Naive B cell (primary cell): ENCODE data around the gene GADD45B. TPM values are rescaled to one million over a fixed set of nuclear protein-coding genes. Genes with fewer than 3 reads are reported as not detected.
"Not testable (repeated sequence)": the region's sequence is repeated elsewhere in the genome, so short reads cannot be mapped to it uniquely, and the experiment has no call there.

Experiments
- ATAC-seq, 2 donors: fragments of 150-1000 bp; cut with Tn5 transposase; 2 replicates each; pipeline ENCODE4 v1.10.0; 2021; ENCODE audit warnings: low read depth in 2 of 2, mild to moderate bottlenecking in 2 of 2, moderate library complexity in 2 of 2
- DNase-seq: peaks from one replicate; pipeline ENCODE4 v3.0.0; 2022
- H3K27ac Mint-ChIP-seq, 6 donors: one replicate each; pipeline ENCODE4 v1.8.0; 2020 to 2022; ENCODE audit warnings: mild to moderate bottlenecking in 6 of 6, mixed read lengths in 6 of 6, moderate library complexity in 5 of 6, inconsistent platforms in 2 of 6
- H3K27me3 Mint-ChIP-seq, 3 donors: one replicate each; pipeline ENCODE4 v1.8.0; 2021 to 2022; ENCODE audit warnings: mixed read lengths in 3 of 3, mild to moderate bottlenecking in 1 of 3
- H3K36me3 Mint-ChIP-seq, 2 donors: one replicate each; pipeline ENCODE4 v1.8.0; 2020 to 2022; ENCODE audit warnings: mixed read lengths in 2 of 2, inconsistent platforms in 1 of 2, mild to moderate bottlenecking in 1 of 2
- H3K4me1 Mint-ChIP-seq, 3 donors: one replicate each; pipeline ENCODE4 v1.8.0; 2020 to 2022; ENCODE audit warnings: mixed read lengths in 3 of 3, inconsistent platforms in 1 of 3, mild to moderate bottlenecking in 1 of 3, moderate library complexity in 1 of 3
- H3K4me3 Mint-ChIP-seq, 8 donors: one replicate each; pipeline ENCODE4 v1.8.0; 2020 to 2022; ENCODE audit warnings: mild to moderate bottlenecking in 8 of 8, mixed read lengths in 8 of 8, moderate library complexity in 8 of 8, inconsistent platforms in 2 of 8
- H3K9me3 Mint-ChIP-seq, 7 donors: one replicate each; pipeline ENCODE4 v1.8.0; 2020 to 2022; ENCODE audit warnings: mixed read lengths in 7 of 7, mild to moderate bottlenecking in 5 of 7, inconsistent platforms in 2 of 7, moderate library complexity in 1 of 7
- polyA plus RNA-seq, 6 donors: library from polyadenylated mRNA; unstranded; fragments of 300-500 nt; fragmentation: Illumina TruSeq; gene quantifications; one replicate each; pipeline ENCODE4 v1.2.3, GENCODE V29; 2021; ENCODE audit warnings: low read depth in 6 of 6

Gene GADD45B
- polyA plus RNA-seq, 6 donors from 2014 or later = 40.2 to 177 (median 125) TPM

DNA sequence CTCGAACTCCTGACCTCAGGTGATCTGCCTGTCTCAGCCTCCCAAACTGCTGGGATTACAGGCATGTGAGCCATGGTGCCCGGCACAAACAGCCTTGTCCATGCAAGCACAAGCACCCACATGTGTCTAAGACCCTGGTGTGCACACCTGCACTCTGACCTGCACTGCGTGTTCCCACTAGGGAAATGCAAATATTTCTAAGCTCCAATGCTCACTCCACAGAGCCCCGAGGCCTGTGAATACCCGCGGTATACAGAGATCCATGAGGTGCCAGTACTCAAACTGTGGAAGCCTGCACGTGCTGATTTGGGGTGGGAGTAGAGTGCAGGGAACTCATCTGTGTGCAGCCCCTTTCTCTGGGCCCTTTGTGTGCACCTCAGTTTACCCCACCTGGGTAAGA, 14.7 kb downstream of the GADD45B start:
- no peak for ATAC-seq
- peaks cover 19 to 56% (median 26%) of the 10 kb centered on the region in 3 donors for H3K27me3 Mint-ChIP-seq
- H3K4me3 Mint-ChIP-seq = peak overlapping the region in 6 of 8 donors; percentile 32 to 77 (median 58)
- H3K9me3 Mint-ChIP-seq = no peaks in the 10 kb centered on the region
- DNase-seq = no peak
- H3K36me3 Mint-ChIP-seq = no peaks in the 10 kb centered on the region
- peaks cover 51 to 60% (median 53%) of the 10 kb centered on the region in 3 donors for H3K4me1 Mint-ChIP-seq
- peak overlapping the region in 1 of 6 donors; percentile 72 for H3K27ac Mint-ChIP-seq

DNA sequence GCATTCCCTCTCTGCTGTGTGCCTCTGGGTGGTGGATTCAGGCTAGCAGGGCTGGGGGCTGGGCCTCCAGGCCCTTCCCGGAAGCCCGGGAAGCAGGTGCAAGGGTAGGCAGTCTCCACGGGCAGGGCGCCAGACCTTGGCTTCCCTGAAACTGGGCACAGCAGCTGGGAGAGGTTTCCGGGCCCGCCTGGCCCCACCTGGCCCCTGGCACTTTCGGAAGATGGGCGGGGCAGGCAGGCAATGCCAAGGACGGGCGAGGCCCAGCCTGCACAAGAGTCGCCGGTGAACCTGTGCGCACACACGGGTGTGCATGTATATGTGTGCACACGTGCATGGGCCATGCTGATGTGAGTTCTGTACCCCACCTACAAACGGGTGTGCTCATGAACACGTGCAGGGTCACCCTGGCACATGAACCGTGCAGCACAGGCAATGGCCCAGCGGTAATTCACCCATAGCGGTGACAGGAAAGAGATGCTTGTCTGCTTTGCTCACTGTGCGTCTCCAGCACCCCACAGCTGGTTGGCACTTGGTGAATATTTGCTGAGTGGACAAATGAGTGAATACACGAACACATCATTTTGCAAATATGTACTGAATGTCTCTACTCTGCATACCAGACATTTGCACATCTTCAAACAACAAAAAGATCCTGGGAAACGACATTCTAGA, 15.3 kb downstream of the GADD45B start:
- Mint-ChIP-seq H3K27me3 (peaks cover 17 to 56% (median 26%) of the 10 kb centered on the region in 3 donors), H3K4me1 (peaks cover 47 to 57% (median 47%) of the 10 kb centered on the region in 3 donors), H3K27ac (peak overlapping the region in 3 of 6 donors; percentile 3 to 72 (median 21)), H3K4me3 (peak overlapping the region in 6 of 8 donors; percentile 32 to 77 (median 73)), H3K36me3 (no peaks in the 10 kb centered on the region), H3K9me3 (no peaks in the 10 kb centered on the region)
- peak; percentile 42 for DNase-seq
- ATAC-seq = peak; percentile 34 to 63

DNA sequence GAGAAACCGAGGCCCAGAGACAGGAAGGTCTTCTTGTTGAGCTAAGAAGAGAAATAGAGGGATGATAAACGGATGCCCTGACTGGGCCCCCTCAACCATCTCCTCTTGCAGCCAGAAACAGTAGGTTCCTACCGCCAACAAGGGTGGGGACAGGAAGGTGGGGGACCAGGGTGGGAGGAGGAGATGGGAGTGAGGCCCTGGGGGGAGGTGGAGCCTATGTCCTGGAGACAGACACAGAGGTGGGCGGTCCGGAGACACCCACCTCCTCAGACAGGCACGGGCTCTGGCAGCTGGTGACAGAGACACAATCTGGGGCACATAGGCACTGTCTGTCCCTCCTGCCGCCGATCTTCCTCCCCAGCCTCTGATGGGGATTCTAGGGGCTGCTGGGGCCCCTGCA, 16.9 kb downstream of the GADD45B start:
- DNase-seq (no peak), ATAC-seq (no peak)
- Mint-ChIP-seq H3K27me3 (peaks cover 15 to 48% (median 26%) of the 10 kb centered on the region in 3 donors), H3K9me3 (no peaks in the 10 kb centered on the region), H3K36me3 (no peaks in the 10 kb centered on the region), H3K4me1 (peaks cover 37 to 45% (median 39%) of the 10 kb centered on the region in 3 donors), H3K4me3 (peak overlapping the region in 5 of 8 donors; percentile 37 to 78 (median 61)), H3K27ac (peak overlapping the region in 3 of 6 donors; percentile 46 to 70 (median 60))

DNA sequence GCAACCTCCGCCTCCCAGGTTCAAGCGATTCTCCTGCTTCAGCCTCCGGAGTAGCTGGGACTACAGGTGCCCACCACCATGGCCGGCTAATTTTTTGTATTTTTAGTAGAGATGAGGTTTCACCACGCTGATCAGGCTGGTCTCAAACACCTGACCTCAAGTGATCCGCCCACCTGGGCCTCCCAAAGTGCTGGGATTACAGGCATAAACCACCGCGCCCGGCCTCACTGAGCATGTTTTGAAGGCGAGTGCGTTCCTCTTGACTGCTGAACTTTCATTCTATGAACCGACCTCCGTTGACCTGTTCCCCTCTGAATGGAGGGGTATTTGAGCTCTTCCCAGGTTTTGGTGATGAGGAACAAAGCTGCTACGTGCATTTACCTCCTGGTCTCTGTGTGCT, 17.5 kb downstream of the GADD45B start:
- H3K36me3 Mint-ChIP-seq, H3K9me3 Mint-ChIP-seq, ATAC-seq, DNase-seq: not testable (repeated sequence)
- Mint-ChIP-seq H3K27me3 (peaks cover 15 to 47% (median 26%) of the 10 kb centered on the region in 3 donors), H3K4me3 (peak overlapping the region in 6 of 8 donors; percentile 35 to 89 (median 77)), H3K27ac (peak overlapping the region in 3 of 6 donors; percentile 44 to 75 (median 69)), H3K4me1 (peaks cover 33 to 44% (median 37%) of the 10 kb centered on the region in 3 donors)

DNA sequence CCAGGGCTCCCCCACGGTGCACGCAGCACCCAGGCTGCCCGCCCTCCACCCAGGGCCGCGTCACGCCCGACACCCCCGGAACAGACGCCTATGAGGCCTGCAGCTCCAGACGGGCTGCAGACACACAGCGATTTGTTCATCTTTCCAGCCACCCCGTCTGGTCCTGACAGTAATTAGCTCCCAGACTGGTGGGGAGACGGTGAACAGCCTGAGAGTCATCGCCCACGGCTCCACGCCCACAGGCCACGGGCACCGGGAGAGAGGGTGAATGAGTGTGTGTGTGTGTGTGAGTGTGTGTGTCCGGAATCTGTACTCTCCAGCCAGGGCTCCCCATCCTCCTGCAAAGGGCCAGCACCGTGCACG, 18.1 kb downstream of the GADD45B start:
- ATAC-seq (no peak), DNase-seq (no peak)
- Mint-ChIP-seq H3K9me3 (no peaks in the 10 kb centered on the region), H3K36me3 (no peaks in the 10 kb centered on the region), H3K27ac (peak overlapping the region in 2 of 6 donors; percentile 63 to 75), H3K27me3 (peaks cover 15 to 47% (median 26%) of the 10 kb centered on the region in 3 donors), H3K4me1 (peaks cover 28 to 41% (median 35%) of the 10 kb centered on the region in 3 donors), H3K4me3 (peak overlapping the region; percentile 70 to 89 (median 80))

DNA sequence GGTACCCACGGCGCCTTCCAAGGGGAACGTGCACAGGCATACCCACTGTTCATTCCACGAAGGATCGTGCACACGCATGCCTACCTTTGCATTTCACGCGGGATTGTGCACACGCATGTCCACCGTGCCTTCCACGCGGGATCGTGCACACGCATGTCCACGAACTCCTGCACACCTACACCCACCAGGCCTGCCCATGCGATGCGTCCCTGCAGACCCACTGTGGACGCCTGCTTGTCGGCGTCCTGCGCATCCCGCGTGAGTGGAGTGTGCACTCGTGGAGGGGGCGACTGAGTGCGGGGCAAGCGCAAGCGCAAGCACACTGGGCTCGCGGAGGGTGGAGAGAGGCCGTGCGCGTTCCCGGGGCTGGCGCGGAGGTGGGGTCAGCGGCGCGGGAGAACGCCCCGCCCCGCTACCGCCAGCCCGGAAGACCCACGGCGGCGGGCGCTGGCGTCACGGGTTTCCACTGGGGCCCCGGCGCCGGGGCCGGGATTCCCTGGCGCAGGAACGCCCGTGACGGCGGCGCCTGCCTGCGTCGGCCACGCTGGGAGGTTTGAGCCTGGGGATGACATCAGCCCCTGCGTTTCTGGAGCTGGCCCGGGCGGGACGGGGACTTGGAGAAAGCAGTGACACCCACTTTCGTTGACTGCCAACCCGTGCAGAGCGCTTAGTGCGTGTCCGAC, 18.7 kb downstream of the GADD45B start:
- H3K9me3 Mint-ChIP-seq = no peaks in the 10 kb centered on the region
- H3K4me3 Mint-ChIP-seq = peak overlapping the region; percentile 70 to 89 (median 82)
- H3K27me3 Mint-ChIP-seq = peaks cover 15 to 44% (median 22%) of the 10 kb centered on the region in 3 donors
- H3K4me1 Mint-ChIP-seq = peaks cover 25 to 39% (median 32%) of the 10 kb centered on the region in 3 donors
- peak; percentile 57 for DNase-seq
- H3K27ac Mint-ChIP-seq = peak overlapping the region in 2 of 6 donors; percentile 62 to 75
- H3K36me3 Mint-ChIP-seq = no peaks in the 10 kb centered on the region
- ATAC-seq = peak; percentile 59 to 67

GRCh38 chr19:2495130-2495641, 19.3 kb downstream of the GADD45B start:
- Mint-ChIP-seq H3K36me3 (no peaks in the 10 kb centered on the region), H3K9me3 (no peaks in the 10 kb centered on the region), H3K27me3 (peaks cover 12 to 39% (median 19%) of the 10 kb centered on the region in 3 donors), H3K27ac (no peak overlapping the region), H3K4me1 (peaks cover 21 to 34% (median 29%) of the 10 kb centered on the region in 3 donors), H3K4me3 (peak overlapping the region in 7 of 8 donors; percentile 56 to 88 (median 75))
- DNase-seq (no peak), ATAC-seq (peak; percentile 3 to 6)

DNA sequence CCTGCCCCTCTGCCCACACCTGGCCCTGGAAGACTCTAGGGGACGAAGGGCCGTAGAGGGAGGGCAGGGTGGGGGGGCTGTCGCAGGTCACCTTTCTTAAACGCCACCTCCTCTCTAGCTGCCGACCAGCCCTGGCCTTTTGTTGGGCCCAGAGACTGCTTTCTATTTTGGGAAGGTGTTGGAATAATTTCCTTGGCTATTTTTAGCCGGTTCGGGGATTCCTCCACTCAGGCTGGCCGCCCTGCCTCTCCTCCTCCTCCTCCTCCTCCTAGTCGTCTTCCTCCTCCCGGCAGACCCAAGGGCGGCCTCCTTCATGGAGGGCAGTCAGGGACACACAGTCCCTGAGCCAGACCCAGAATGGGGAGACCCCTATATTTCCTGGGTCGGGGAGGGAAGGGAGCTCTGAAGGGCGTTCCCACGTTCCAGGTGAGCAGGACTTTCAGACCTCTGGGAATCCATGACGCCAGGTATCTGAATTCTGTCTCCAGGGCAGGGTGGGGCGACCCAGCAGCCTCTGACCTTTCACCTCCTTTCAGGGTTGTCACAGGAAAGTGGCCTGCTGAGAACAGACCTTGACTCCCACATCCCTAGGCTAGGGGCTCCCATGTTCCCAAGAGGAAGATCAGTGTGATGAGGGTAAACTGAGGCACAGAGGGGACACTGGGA, 19.9 kb downstream of the GADD45B start:
- ATAC-seq (no peak), DNase-seq (no peak)
- Mint-ChIP-seq H3K4me3 (peak overlapping the region in 6 of 8 donors; percentile 51 to 80 (median 72)), H3K9me3 (no peaks in the 10 kb centered on the region), H3K4me1 (peaks cover 18 to 30% (median 26%) of the 10 kb centered on the region in 3 donors), H3K27me3 (peaks cover 12 to 35% (median 17%) of the 10 kb centered on the region in 3 donors), H3K27ac (peak overlapping the region in 2 of 6 donors; percentile 23 to 70), H3K36me3 (no peaks in the 10 kb centered on the region)

GRCh38 chr19:2497186-2497585, 21.3 kb downstream of the GADD45B start:
- DNase-seq = no peak
- H3K4me1 Mint-ChIP-seq = peaks cover 7 to 17% (median 16%) of the 10 kb centered on the region in 3 donors
- ATAC-seq = no peak
- peak overlapping the region in 2 of 8 donors; percentile 47 to 79 for H3K4me3 Mint-ChIP-seq
- H3K27me3 Mint-ChIP-seq = peaks cover 5 to 21% (median 10%) of the 10 kb centered on the region in 3 donors
- no peaks in the 10 kb centered on the region for H3K9me3 Mint-ChIP-seq
- no peaks in the 10 kb centered on the region for H3K36me3 Mint-ChIP-seq
- H3K27ac Mint-ChIP-seq = no peak overlapping the region

GRCh38 chr19:2500156-2500555, 24.2 kb downstream of the GADD45B start:
- ATAC-seq (no peak), DNase-seq (no peak)
- Mint-ChIP-seq H3K36me3 (no peaks in the 10 kb centered on the region), H3K4me3 (no peak overlapping the region), H3K27ac (peak overlapping the region in 1 of 6 donors; percentile 82), H3K9me3 (no peaks in the 10 kb centered on the region), H3K27me3 (no peaks in the 10 kb centered on the region), H3K4me1 (peaks cover 0 to 3% (median 0%) of the 10 kb centered on the region in 3 donors)

GRCh38 chr19:2500841-2501261, 24.9 kb downstream of the GADD45B start:
- Mint-ChIP-seq H3K4me3 (no peak overlapping the region), H3K4me1 (peaks cover 0 to 1% (median 0%) of the 10 kb centered on the region in 3 donors), H3K27me3 (no peaks in the 10 kb centered on the region), H3K27ac (no peak overlapping the region), H3K36me3 (no peaks in the 10 kb centered on the region), H3K9me3 (no peaks in the 10 kb centered on the region)
- ATAC-seq (no peak), DNase-seq (no peak)

DNA sequence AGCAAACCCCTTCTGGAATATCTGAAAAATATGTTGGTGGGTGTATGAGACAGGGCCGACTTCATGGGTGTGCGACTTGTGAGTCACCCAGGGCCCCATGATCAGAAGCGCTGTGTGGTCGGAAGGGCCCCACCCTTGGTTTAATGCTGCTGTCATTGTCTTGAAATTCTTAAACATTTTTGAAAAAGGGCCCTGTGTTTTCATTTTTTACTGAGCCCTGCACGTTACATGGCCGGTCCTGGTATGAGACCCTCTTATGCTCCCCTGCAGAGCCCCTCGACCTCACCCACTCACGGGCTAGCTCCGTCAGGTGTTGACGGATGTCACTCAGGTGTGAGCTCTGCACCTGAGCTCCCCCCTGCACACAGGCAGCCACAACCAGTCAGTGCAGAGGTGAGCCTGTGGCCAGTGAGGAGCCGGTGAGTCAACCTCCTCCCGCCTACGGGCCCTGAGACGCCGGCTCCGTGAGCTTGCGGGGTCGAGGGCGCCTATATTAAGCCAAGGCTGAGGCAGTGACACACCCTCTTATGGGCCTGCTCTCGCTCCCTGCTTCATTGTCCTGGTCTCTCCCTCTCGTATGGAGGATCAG, 27.7 kb downstream of the GADD45B start:
- no peaks in the 10 kb centered on the region for H3K36me3 Mint-ChIP-seq

More for the DNA sequence above, 27.7 kb downstream of the GADD45B start:
- H3K4me3 Mint-ChIP-seq = no peak overlapping the region
- peak overlapping the region in 4 of 6 donors; percentile 15 to 72 (median 34) for H3K27ac Mint-ChIP-seq
- no peaks in the 10 kb centered on the region for H3K9me3 Mint-ChIP-seq
- no peak for DNase-seq
- no peaks in the 10 kb centered on the region for H3K27me3 Mint-ChIP-seq
- ATAC-seq = no peak
- peaks cover 7 to 16% (median 13%) of the 10 kb centered on the region in 3 donors for H3K4me1 Mint-ChIP-seq
